ENCODE data around the gene MVB12B. TPM values are rescaled to one million over a fixed set of nuclear protein-coding genes. Genes with fewer than 3 reads are reported as not detected.

MVB12B gene
- total and polyA plus RNA-seq, 2 of the 13 experiments (the other 11 are each of a cell fraction or from before 2014, with no cell fraction given) = 12.1 to 30.1 TPM

DNA sequence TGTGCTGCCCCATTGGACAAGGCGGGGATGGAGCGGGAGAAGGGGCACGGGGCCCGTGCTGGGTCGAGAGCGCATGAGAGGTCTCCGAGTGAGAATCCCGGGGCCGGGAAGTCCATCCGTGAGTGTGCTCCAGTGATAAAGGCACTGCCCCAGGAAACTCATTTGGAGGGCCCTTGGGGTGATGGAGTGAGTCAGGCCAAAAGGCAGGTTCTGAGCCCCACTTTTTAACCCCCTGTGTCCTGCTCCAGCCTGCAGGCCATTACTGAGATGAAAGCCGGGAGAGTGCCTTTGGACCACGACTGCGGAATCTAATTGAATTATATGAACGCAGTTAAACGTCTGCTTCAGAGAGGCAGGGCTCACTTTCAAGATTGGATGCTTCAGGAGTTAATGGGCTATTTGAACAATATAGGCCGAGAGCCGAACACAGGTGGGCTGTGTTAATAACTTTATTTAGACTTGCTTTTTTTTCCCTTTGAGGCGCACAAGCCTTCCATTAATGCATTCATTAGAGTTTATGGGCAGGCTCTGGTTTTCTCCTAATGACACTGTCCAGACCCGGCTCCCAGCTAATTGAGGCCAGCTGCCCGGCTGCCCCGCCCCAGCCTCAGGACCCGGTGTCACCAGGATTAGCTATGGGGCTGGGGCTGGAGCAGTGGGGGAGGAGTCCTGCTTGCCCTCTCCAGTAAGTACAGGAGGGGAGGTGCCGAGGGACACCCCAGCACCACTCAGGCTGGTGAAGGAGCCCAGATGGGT, 208.0 kb downstream of the MVB12B start:
- TF ChIP-seq ZNF10 (CRISPR knock-in tag; IDR thresholded peaks at IDR 0.05; ENCODE audit: borderline replicate concordance, low read depth) (no peak), HOXA9 (CRISPR knock-in tag; IDR thresholded peaks at IDR 0.05; ENCODE audit: borderline replicate concordance) (no peak), ZNF282 (IDR thresholded peaks at IDR 0.05; ENCODE audit: partially characterized antibody) (no peak), SOX13 (IDR thresholded peaks at IDR 0.05) (no peak), SOX13 (CRISPR knock-in tag; conservative IDR thresholded peaks at IDR 0.05 in 1 of 2, IDR thresholded peaks at IDR 0.05 in 1 of 2) (no peak), ZBTB38 (CRISPR knock-in tag; IDR thresholded peaks at IDR 0.05) (no peak), NFYB (CRISPR knock-in tag; IDR thresholded peaks at IDR 0.05) (no peak), DR1 (CRISPR knock-in tag; IDR thresholded peaks at IDR 0.05) (no peak)
- TF ChIP-seq, protein P1, sequence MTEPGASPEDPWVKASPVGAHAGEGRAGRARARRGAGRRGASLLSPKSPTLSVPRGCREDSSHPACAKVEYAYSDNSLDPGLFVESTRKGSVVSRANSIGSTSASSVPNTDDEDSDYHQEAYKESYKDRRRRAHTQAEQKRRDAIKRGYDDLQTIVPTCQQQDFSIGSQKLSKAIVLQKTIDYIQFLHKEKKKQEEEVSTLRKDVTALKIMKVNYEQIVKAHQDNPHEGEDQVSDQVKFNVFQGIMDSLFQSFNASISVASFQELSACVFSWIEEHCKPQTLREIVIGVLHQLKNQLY (CRISPR knock-in tag; IDR thresholded peaks at IDR 0.05) = no peak
- TF ChIP-seq, protein P2, sequence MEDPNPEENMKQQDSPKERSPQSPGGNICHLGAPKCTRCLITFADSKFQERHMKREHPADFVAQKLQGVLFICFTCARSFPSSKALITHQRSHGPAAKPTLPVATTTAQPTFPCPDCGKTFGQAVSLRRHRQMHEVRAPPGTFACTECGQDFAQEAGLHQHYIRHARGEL (CRISPR knock-in tag; IDR thresholded peaks at IDR 0.05) = no peak
- TF ChIP-seq, protein P3, sequence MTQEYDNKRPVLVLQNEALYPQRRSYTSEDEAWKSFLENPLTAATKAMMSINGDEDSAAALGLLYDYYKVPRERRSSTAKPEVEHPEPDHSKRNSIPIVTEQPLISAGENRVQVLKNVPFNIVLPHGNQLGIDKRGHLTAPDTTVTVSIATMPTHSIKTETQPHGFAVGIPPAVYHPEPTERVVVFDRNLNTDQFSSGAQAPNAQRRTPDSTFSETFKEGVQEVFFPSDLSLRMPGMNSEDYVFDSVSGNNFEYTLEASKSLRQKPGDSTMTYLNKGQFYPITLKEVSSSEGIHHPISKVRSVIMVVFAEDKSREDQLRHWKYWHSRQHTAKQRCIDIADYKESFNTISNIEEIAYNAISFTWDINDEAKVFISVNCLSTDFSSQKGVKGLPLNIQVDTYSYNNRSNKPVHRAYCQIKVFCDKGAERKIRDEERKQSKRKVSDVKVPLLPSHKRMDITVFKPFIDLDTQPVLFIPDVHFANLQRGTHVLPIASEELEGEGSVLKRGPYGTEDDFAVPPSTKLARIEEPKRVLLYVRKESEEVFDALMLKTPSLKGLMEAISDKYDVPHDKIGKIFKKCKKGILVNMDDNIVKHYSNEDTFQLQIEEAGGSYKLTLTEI (CRISPR knock-in tag; conservative IDR thresholded peaks at IDR 0.05) = no peak
- Histone ChIP-seq H3K36me3 (replicated peaks in 1 of 2; ENCODE audit: control insufficient read depth in 1 of 2, insufficient read depth in 2 of 2, low read length in 2 of 2) (no peaks in the 10 kb centered on the region), H3K27me3 (ENCODE audit: control insufficient read depth in 1 of 2, insufficient read depth in 2 of 2, low read length in 2 of 2) (no peaks in the 10 kb centered on the region), H3K27ac (ENCODE audit: extremely low read length, insufficient read depth, low read length) (no peak overlapping the region), H4K20me1 (ENCODE audit: insufficient read depth, low read length) (no peaks in the 10 kb centered on the region), H3K4me1 (ENCODE audit: insufficient read depth, low read length) (peaks cover 61% of the 10 kb centered on the region), H3K9ac (ENCODE audit: insufficient read depth, low read depth, low read length) (no peak overlapping the region), H3K4me2 (ENCODE audit: low read depth, low read length) (no peak overlapping the region), H3K9me3 (ENCODE audit: low read length) (no peaks in the 10 kb centered on the region), H3K79me2 (ENCODE audit: insufficient read depth, low read length) (no peaks in the 10 kb centered on the region), H3K4me3 (replicated peaks in 1 of 3; ENCODE audit: insufficient read depth in 1 of 3, low read depth in 2 of 3, low read length in 3 of 3) (no peak overlapping the region), H2AFZ (ENCODE audit: low read length) (no peak overlapping the region)
- POLR2A ChIA-PET = no interaction called here
- DNase-seq (ENCODE audit: low spot score) (no peak), FAIRE-seq (no peak), ATAC-seq (no peak)
- no TSS peak for BruUV-seq (replicated peaks)
- in situ Hi-C loops (cut with HindIII; ENCODE audit: extremely low pct_ligation_motif_present, low pct_unique_long_range_greater_than_20kb) = no loop called here
- intact Hi-C loops (cut with micrococcal nuclease; ENCODE audit: unreplicated experiment) = no loop called here
- 88% methylated on average over 14 of the region's 23 CpGs for WGBS (ENCODE audit: low lambda C conversion rate)
- CTCF ChIA-PET (ENCODE audit: low intra/inter-chr PET ratio, low total read pairs) = no interaction called here
